Sigmoid colon (tissue), 7 donors: ENCODE measurements around the gene SDF2L1. TPM values are rescaled to one million over a fixed set of nuclear protein-coding genes. Genes with fewer than 3 reads are reported as not detected.

Experiments used
- DNase-seq: peaks from one replicate; pipeline ENCODE4 v3.0.0-alpha.2; 2019
- H3K27ac ChIP-seq, 4 donors: fragments of 200-600 bp; sonication (generic); one replicate each; pipeline ENCODE4 v1.5.1; 2016 to 2019; ENCODE audit warnings: mild to moderate bottlenecking in 1 of 4
- H3K27me3 ChIP-seq, 3 donors: fragments of 200-600 bp; sonication (generic); one replicate each; pipeline ENCODE4 v1.5.1; 2019; ENCODE audit warnings: mild to moderate bottlenecking in 1 of 3
- H3K36me3 ChIP-seq, 4 donors: fragments of 200-600 bp; sonication (generic); one replicate each; pipeline ENCODE4 v1.5.1; 2016 to 2019
- H3K4me1 ChIP-seq, 4 donors: fragments of 200-600 bp; sonication (generic); one replicate each; pipeline ENCODE4 v1.5.1; 2017 to 2019
- H3K4me3 ChIP-seq, 4 donors: fragments of 200-600 bp; sonication (generic); one replicate each; pipeline ENCODE4 v1.5.1; 2017 to 2019; ENCODE audit warnings: mild to moderate bottlenecking in 2 of 4, moderate library complexity in 1 of 4
- H3K9me3 ChIP-seq, 4 donors: fragments of 200-600 bp in 3 of 4; sonication (generic) in 3 of 4; one replicate each; pipeline versions ENCODE4 v1.5.1 to v1.6.1; 2013 to 2019
- CTCF ChIP-seq, 4 experiments: fragments of 450-650 bp in 3 of 4; fragments of 200-600 bp in 1 of 4; IDR thresholded peaks; one replicate each; pipeline ENCODE4 v1.5.1; 2016 to 2019; ENCODE audit warnings: antibody characterized with exemption in 4 of 4, mild to moderate bottlenecking in 3 of 4, moderate library complexity in 2 of 4
- EP300 ChIP-seq, 4 donors: sonication (generic); formaldehyde crosslinking; IDR thresholded peaks; one replicate each; pipeline ENCODE4 v1.6.1; 2017; ENCODE audit warnings: antibody characterized with exemption in 4 of 4
- POLR2A ChIP-seq, 2 donors: fragments of 450-650 bp; IDR thresholded peaks; one replicate each; pipeline ENCODE4 v1.6.1; 2016; ENCODE audit warnings: antibody characterized with exemption in 2 of 2, mild to moderate bottlenecking in 2 of 2, moderate library complexity in 2 of 2
- POLR2AphosphoS5 ChIP-seq, 4 donors: sonication (generic); formaldehyde crosslinking; IDR thresholded peaks; one replicate each; pipeline ENCODE4 v1.6.1; 2017; ENCODE audit warnings: antibody characterized with exemption in 4 of 4
- WGBS, 2 donors: extraction: QIAGEN DNeasy Blood & Tissue Kit; methylation state at CpG; one replicate each; pipeline ENCODE4 v1.1.7; 2013; 5-methylcytosine and 5-hydroxymethylcytosine counted together
- intact Hi-C: fragments of 100-400 bp; cut with DNase I; formaldehyde crosslinking; loops from one replicate; pipeline ENCODE4 v1.15.1; 2023
- polyA plus RNA-seq, 3 donors: library from polyadenylated mRNA; stranded (reverse); fragments of 200-250 nt; gene quantifications; one replicate each; pipeline ENCODE4 v1.2.3, GENCODE V29; 2013
- total RNA-seq, 4 donors: library from RNA; depleted of rRNA; stranded (reverse); fragments of >200 nt; gene quantifications; one replicate each; pipeline ENCODE4 v1.1.0, GENCODE V29; 2016
- donor health status: healthy with polysubstance abuse.
- donor health status: Bipolar disorder and iron deficiency.
- donor health status: healthy.

The SDF2L1 gene
- total and polyA plus RNA-seq, 7 donors: 6.1 to 127 (median 25.0) TPM

DNA sequence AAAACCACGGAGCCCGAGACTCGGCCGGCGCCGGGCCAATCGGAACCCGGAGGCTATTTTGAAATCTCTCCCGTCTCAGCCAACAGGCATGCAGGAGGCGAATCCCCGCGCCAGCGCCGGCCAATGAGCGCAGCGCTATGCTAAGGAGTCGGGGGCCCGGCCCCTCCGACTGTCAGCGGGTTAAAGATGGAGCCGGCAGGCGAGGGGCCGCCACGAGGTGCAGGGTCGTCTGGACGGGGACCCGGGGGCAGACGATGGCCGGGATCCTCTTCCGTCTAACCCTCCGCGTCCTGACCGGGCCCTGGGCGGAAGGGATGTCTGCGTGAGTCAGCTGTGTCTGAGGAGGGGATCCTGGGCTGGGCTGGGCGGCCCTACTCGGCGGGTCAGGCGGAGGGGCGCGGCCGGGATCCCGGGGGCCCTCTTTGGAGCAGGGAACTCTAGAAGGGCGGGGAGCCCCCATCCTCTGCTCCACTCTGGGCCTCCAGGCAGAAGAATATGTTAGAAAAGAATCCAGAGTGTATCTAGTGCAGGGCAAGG is 10.0 kb downstream of the SDF2L1 start:
- peak overlapping the region; percentile 41 to 59 (median 50) for H3K4me3 ChIP-seq
- DNase-seq: peak; percentile 94
- no peaks in the 10 kb centered on the region for H3K9me3 ChIP-seq
- TF ChIP-seq EP300 (IDR thresholded peaks at IDR 0.05) (no peak), POLR2AphosphoS5 (IDR thresholded peaks at IDR 0.05) (peak in 1 of 4 donors; percentile 22), POLR2A (IDR thresholded peaks at IDR 0.05) (no peak), CTCF (IDR thresholded peaks at IDR 0.05) (no peak)
- peak overlapping the region in 2 of 4 donors; percentile 42 to 61 for H3K27ac ChIP-seq
- intact Hi-C loops: no loop called here
- H3K36me3 ChIP-seq: no peaks in the 10 kb centered on the region
- peaks cover 2 to 37% (median 6%) of the 10 kb centered on the region in 3 donors for H3K27me3 ChIP-seq
- H3K4me1 ChIP-seq: peaks cover 0 to 23% (median 16%) of the 10 kb centered on the region in 4 donors
- WGBS, 2 donors: 0 to 1% methylated on average over 44 of the region's 44 CpGs

DNA sequence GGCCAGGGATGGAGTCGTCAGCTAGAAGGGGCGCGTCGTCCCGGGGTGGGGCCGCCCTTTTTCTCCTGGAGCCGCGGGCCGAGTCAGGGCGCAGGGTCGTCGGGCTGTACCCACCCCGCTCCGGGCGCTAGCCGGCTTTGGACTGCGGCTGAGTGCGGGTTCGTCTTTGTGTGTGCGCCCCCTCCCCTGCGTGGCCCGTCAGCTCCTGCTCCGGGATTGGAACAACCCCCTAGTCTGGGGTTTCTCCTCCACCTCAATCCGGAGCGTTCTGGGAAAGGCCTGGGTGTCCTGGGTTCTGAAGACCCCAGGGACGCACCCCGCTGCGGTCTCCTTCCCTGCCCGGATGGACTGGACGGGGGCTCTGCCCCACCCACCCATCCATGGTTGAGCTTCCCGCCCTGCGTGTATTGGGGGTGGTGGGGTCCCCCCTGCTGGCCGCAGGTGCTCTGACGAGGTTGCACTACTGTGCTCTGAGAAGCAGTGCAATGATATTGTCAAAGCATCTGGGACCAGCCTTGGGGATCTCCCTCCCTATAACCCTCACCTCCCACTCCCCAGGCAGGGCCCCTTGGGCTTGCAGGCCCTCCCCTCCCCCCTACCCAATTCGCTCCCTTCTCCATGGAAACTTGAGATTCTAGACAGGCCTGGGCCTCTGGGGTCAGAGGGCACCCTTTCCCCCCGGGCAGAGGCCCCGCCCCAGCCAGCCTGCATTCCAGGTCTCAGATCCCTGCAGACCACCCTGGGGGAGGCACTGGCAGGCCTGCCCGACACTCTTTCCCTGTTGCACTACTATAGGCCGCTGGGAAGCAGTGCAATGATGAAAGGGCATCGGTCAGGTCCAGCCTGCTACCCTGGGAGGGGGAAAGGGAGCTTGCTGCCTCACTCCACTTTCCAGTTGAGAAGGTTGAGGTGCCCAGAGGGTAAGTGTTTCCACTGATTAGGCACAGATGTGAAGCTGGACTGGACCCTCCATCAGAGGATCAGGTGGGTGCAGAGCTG is 10.7 kb downstream of the SDF2L1 start:
- peaks cover 4 to 44% (median 13%) of the 10 kb centered on the region in 3 donors for H3K27me3 ChIP-seq
- H3K27ac ChIP-seq: peak overlapping the region in 2 of 4 donors; percentile 42 to 61
- no peak for DNase-seq
- no peaks in the 10 kb centered on the region for H3K9me3 ChIP-seq
- peak overlapping the region; percentile 41 to 59 (median 50) for H3K4me3 ChIP-seq
- intact Hi-C loops: no loop called here
- 30 to 33% methylated on average over 40 of the region's 40 CpGs for WGBS, 2 donors
- TF ChIP-seq POLR2AphosphoS5 (IDR thresholded peaks at IDR 0.05) (no peak), POLR2A (IDR thresholded peaks at IDR 0.05) (no peak), EP300 (IDR thresholded peaks at IDR 0.05) (no peak), CTCF (IDR thresholded peaks at IDR 0.05) (no peak)
- no peaks in the 10 kb centered on the region for H3K36me3 ChIP-seq
- H3K4me1 ChIP-seq: peaks cover 0 to 31% (median 22%) of the 10 kb centered on the region in 4 donors

- H3K4me3 ChIP-seq: peak overlapping the region in 3 of 4 donors; percentile 41 to 54 (median 50)
- no peaks in the 10 kb centered on the region for H3K36me3 ChIP-seq
- DNase-seq: no peak
- H3K27me3 ChIP-seq: peaks cover 12 to 62% (median 18%) of the 10 kb centered on the region in 3 donors
- intact Hi-C loops: no loop called here
- peaks cover 0 to 25% (median 17%) of the 10 kb centered on the region in 4 donors for H3K4me1 ChIP-seq
- 24 to 40% methylated on average over 17 of the region's 17 CpGs for WGBS, 2 donors
- TF ChIP-seq CTCF (IDR thresholded peaks at IDR 0.05): no peak
- TF ChIP-seq EP300 (IDR thresholded peaks at IDR 0.05): no peak
- no peak for TF ChIP-seq POLR2AphosphoS5 (IDR thresholded peaks at IDR 0.05)
- TF ChIP-seq POLR2A (IDR thresholded peaks at IDR 0.05): no peak
- H3K9me3 ChIP-seq: no peaks in the 10 kb centered on the region
- no peak overlapping the region for H3K27ac ChIP-seq
Observed at GRCh38 chr22:21657020-21657359, 14.9 kb downstream of the SDF2L1 start.

DNA sequence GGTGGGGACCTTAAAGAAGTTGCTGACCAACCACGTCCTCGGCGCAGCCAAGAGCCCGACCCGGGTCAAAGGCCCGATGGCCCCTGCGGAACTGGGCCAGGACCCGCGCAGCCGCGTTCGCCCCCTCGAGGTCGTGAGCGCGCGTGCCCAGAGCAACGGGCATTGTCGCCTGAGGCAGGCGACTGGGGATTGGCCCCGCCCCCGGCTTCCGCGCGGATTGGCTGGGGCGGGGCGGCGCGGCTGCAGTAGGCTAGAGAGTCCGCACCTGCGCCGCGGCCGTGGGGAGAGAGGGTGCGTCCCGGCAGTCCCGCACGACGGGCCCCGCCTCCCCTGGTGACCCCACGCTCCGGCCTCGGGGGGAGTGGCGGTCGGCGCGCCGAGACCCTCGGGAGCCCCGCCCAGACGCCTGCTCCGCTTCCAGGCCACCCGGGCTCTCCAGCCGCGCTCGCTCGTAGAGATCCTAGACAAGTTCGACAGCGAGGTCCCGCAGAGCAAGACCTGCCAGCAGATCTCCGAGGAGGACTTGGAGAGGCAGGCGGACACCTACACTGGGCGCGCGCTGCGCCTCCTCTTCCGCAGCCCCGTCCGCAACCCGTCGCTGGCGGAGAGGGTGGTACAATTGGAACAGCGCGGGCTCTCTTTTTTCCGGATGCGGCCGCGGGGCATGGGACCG is 15.4 kb downstream of the SDF2L1 start:
- H3K27ac ChIP-seq: peak overlapping the region in 1 of 4 donors; percentile 24

More for the DNA sequence above, 15.4 kb downstream of the SDF2L1 start:
- peak overlapping the region; percentile 24 to 54 (median 46) for H3K4me3 ChIP-seq
- no peak for TF ChIP-seq POLR2AphosphoS5 (IDR thresholded peaks at IDR 0.05)
- peaks cover 0 to 21% (median 13%) of the 10 kb centered on the region in 4 donors for H3K4me1 ChIP-seq
- H3K9me3 ChIP-seq: no peaks in the 10 kb centered on the region
- intact Hi-C loops: no loop called here
- no peak for DNase-seq
- H3K27me3 ChIP-seq: peaks cover 12 to 59% (median 18%) of the 10 kb centered on the region in 3 donors
- 1% methylated on average over 79 of the region's 79 CpGs for WGBS, 2 donors
- H3K36me3 ChIP-seq: no peaks in the 10 kb centered on the region
